ENCODE measurements around the gene IPO8. TPM values are rescaled to one million over a fixed set of nuclear protein-coding genes. Genes with fewer than 3 reads are reported as not detected.
"Not testable (repeated sequence)": the region's sequence is repeated elsewhere in the genome, so short reads cannot be mapped to it uniquely, and the experiment has no call there.

IPO8 gene
- total RNA-seq, 1 donor from 2014 or later = 18.7 TPM

- H3K36me3 ChIP-seq (ENCODE audit: control insufficient read depth, insufficient read depth, low read length) = no peaks in the 10 kb centered on the region
- DNase-seq (ENCODE audit: low read depth) = no peak
- TF ChIP-seq CTCF (IDR thresholded peaks at IDR 0.05; ENCODE audit: insufficient read depth, low read length, severe bottlenecking) = no peak
- no peak overlapping the region for H3K4me3 ChIP-seq (ENCODE audit: low read depth, low read length)
- H3K27me3 ChIP-seq (ENCODE audit: control insufficient read depth, insufficient read depth, low read length) = no peaks in the 10 kb centered on the region
- FAIRE-seq = no peak
Observed at GRCh38 chr12:30598889-30599288, 96.8 kb downstream of the IPO8 start.

- no peak for DNase-seq (ENCODE audit: low read depth)
- no peak overlapping the region for H3K4me3 ChIP-seq (ENCODE audit: low read depth, low read length)
- FAIRE-seq = no peak
- no peak for TF ChIP-seq CTCF (IDR thresholded peaks at IDR 0.05; ENCODE audit: insufficient read depth, low read length, severe bottlenecking)
- no peaks in the 10 kb centered on the region for H3K36me3 ChIP-seq (ENCODE audit: control insufficient read depth, insufficient read depth, low read length)
- H3K27me3 ChIP-seq (ENCODE audit: control insufficient read depth, insufficient read depth, low read length) = no peaks in the 10 kb centered on the region
Observed at GRCh38 chr12:30595742-30596141, 99.9 kb downstream of the IPO8 start.

- no peak for DNase-seq (ENCODE audit: low read depth)
Observed at GRCh38 chr12:30594509-30594908, 101.2 kb downstream of the IPO8 start.

GRCh38 chr12:30588572-30588971 is 107.1 kb downstream of the IPO8 start:
- not testable (repeated sequence) for DNase-seq (ENCODE audit: low read depth); FAIRE-seq; H3K4me3 ChIP-seq (ENCODE audit: low read depth, low read length); H3K36me3 ChIP-seq (ENCODE audit: control insufficient read depth, insufficient read depth, low read length); H3K27me3 ChIP-seq (ENCODE audit: control insufficient read depth, insufficient read depth, low read length)

More at GRCh38 chr12:30594509-30594908, 101.2 kb downstream of the IPO8 start:
- no peaks in the 10 kb centered on the region for H3K36me3 ChIP-seq (ENCODE audit: control insufficient read depth, insufficient read depth, low read length)
- TF ChIP-seq CTCF (IDR thresholded peaks at IDR 0.05; ENCODE audit: insufficient read depth, low read length, severe bottlenecking) = no peak
- no peak for FAIRE-seq
- H3K27me3 ChIP-seq (ENCODE audit: control insufficient read depth, insufficient read depth, low read length) = no peaks in the 10 kb centered on the region
- H3K4me3 ChIP-seq (ENCODE audit: low read depth, low read length) = no peak overlapping the region

GRCh38 chr12:30587782-30588181 is 107.9 kb downstream of the IPO8 start:
- H3K27me3 ChIP-seq (ENCODE audit: control insufficient read depth, insufficient read depth, low read length) = no peaks in the 10 kb centered on the region
- TF ChIP-seq CTCF (IDR thresholded peaks at IDR 0.05; ENCODE audit: insufficient read depth, low read length, severe bottlenecking) = no peak
- DNase-seq (ENCODE audit: low read depth) (no peak), FAIRE-seq (no peak)
- no peak overlapping the region for H3K4me3 ChIP-seq (ENCODE audit: low read depth, low read length)
- H3K36me3 ChIP-seq (ENCODE audit: control insufficient read depth, insufficient read depth, low read length) = no peaks in the 10 kb centered on the region

- no peak for TF ChIP-seq CTCF (IDR thresholded peaks at IDR 0.05; ENCODE audit: insufficient read depth, low read length, severe bottlenecking)
- H3K4me3 ChIP-seq (ENCODE audit: low read depth, low read length) = no peak overlapping the region
- H3K27me3 ChIP-seq (ENCODE audit: control insufficient read depth, insufficient read depth, low read length) = no peaks in the 10 kb centered on the region
- H3K36me3 ChIP-seq (ENCODE audit: control insufficient read depth, insufficient read depth, low read length) = no peaks in the 10 kb centered on the region
- no peak for DNase-seq (ENCODE audit: low read depth)
- no peak for FAIRE-seq
Observed at GRCh38 chr12:30585877-30586276, 109.8 kb downstream of the IPO8 start.

All from bronchial epithelial cell (primary cell).